HL-60 (cell line): ENCODE measurements around the gene KLHL20.
"Not testable (repeated sequence)": the region's sequence is repeated elsewhere in the genome, so short reads cannot be mapped to it uniquely, and the experiment has no call there.

ENCODE experiments used
- DNase-seq, 2 experiments: peaks; one replicate each; pipeline ENCODE4 v3.0.0-alpha.2; 2010 to 2020; ENCODE audit warnings: low read depth in 1 of 2, low spot score in 1 of 2
- H3K27ac ChIP-seq: fragments of 250-450 bp; sonication (Bioruptor Pico); replicated peaks from 2 replicates; pipeline ENCODE4 v1.5.1; 2020; ENCODE audit warnings: mild to moderate bottlenecking, moderate library complexity
- H3K27me3 ChIP-seq: fragments of 250-450 bp; sonication (Bioruptor Pico); 2 replicates; pipeline ENCODE4 v1.5.1; 2021; ENCODE audit warnings: mild to moderate bottlenecking, moderate library complexity; ENCODE audit not compliant: insufficient read depth, poor library complexity, severe bottlenecking
- H3K4me3 ChIP-seq: replicated peaks from 2 replicates; pipeline ENCODE4 v1.5.1; 2011; ENCODE audit warnings: mild to moderate bottlenecking, control low read depth, low read length; ENCODE audit not compliant: insufficient read depth
- CTCF ChIP-seq: IDR thresholded peaks from one replicate; pipeline ENCODE4 v1.5.1; 2011; ENCODE audit warnings: low read length, control low read depth, inconsistent platforms; ENCODE audit not compliant: insufficient read depth
- GABPA ChIP-seq: IDR thresholded peaks from 2 replicates; pipeline ENCODE4 v1.6.1; 2012; ENCODE audit warnings: low read depth
- POLR2AphosphoS5 ChIP-seq: IDR thresholded peaks from 2 replicates; pipeline ENCODE4 v1.6.1; 2012; ENCODE audit warnings: low read depth
- REST ChIP-seq: IDR thresholded peaks from 2 replicates; pipeline ENCODE4 v1.6.1; 2012; ENCODE audit warnings: low read depth; ENCODE audit not compliant: insufficient replicate concordance
- SPI1 ChIP-seq: IDR thresholded peaks from 2 replicates; pipeline ENCODE4 v1.6.1; 2012; ENCODE audit warnings: low read depth, mild to moderate bottlenecking, borderline replicate concordance

Gene KLHL20

GRCh38 chr1:173758110-173758509 is 43.3 kb downstream of the KLHL20 start:
- H3K27ac ChIP-seq: no peak overlapping the region
- DNase-seq: no peak
- no peaks in the 10 kb centered on the region for H3K27me3 ChIP-seq
- TF ChIP-seq POLR2AphosphoS5: no peak
- TF ChIP-seq SPI1: no peak
- TF ChIP-seq GABPA: no peak
- TF ChIP-seq REST: no peak
- TF ChIP-seq CTCF: no peak
- no peak overlapping the region for H3K4me3 ChIP-seq

DNA sequence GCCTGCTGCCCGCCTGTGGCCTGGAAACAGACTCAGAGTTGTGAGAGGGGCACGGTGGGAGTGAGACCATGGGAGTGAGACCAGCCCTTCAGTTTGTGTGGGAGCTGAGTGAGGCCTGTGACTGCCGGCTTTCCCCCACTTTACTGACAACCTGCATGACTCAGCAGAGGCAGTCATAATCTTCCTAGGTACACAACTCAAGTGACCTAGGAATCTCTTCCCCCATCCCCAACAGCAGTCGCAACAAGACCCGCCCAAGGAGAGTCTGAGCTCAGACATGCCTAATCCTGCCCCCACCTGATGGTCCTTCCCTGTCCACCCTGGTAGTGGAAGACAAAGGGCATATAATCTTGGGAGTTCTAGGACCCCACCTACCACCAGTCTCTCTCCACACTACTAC is 44.2 kb downstream of the KLHL20 start:
- TF ChIP-seq SPI1 (no peak), POLR2AphosphoS5 (no peak), REST (no peak)
- DNase-seq: no peak
- no peaks in the 10 kb centered on the region for H3K27me3 ChIP-seq
- no peak overlapping the region for H3K27ac ChIP-seq
- no peak overlapping the region for H3K4me3 ChIP-seq

GRCh38 chr1:173764331-173764730 is 49.5 kb downstream of the KLHL20 start:
- H3K27me3 ChIP-seq: not testable (repeated sequence)

GRCh38 chr1:173768206-173768605 is 53.4 kb downstream of the KLHL20 start:
- Histone ChIP-seq H3K27ac (no peak overlapping the region), H3K4me3 (no peak overlapping the region), H3K27me3 (no peaks in the 10 kb centered on the region)
- TF ChIP-seq GABPA (no peak), SPI1 (no peak), REST (no peak), CTCF (no peak), POLR2AphosphoS5 (no peak)
- no peak for DNase-seq

More at GRCh38 chr1:173764331-173764730, 49.5 kb downstream of the KLHL20 start:
- DNase-seq, H3K27ac ChIP-seq, H3K4me3 ChIP-seq: not testable (repeated sequence)
